Subcutaneous adipose tissue (tissue), 4 donors: Measurements from ENCODE around the gene FOXB1. TPM values are rescaled to one million over a fixed set of nuclear protein-coding genes. Genes with fewer than 3 reads are reported as not detected.

Source experiments
- CTCF ChIP-seq: fragments of 450-650 bp; IDR thresholded peaks from one replicate; pipeline ENCODE4 v1.5.1; 2016; ENCODE audit warnings: low read depth, mild to moderate bottlenecking, control low read depth, antibody characterized with exemption, moderate library complexity
- total RNA-seq, 4 donors: library from RNA; depleted of rRNA; stranded (reverse); fragments of >200 nt; gene quantifications; one replicate each; pipeline ENCODE4 v1.1.0, GENCODE V29; 2016

Gene FOXB1
- total RNA-seq, 4 donors from 2014 or later = not detected

GRCh38 chr15:59968314-59968713, 35.8 kb upstream of the FOXB1 start:
- no peak for TF ChIP-seq CTCF

GRCh38 chr15:59972241-59972640, 31.9 kb upstream of the FOXB1 start:
- no peak for TF ChIP-seq CTCF

- TF ChIP-seq CTCF = no peak
Measured at GRCh38 chr15:59976480-59977271, 27.4 kb upstream of the FOXB1 start.

- TF ChIP-seq CTCF = no peak
Measured at GRCh38 chr15:59991834-59992233, 12.3 kb upstream of the FOXB1 start.

GRCh38 chr15:59993041-59993750, 10.9 kb upstream of the FOXB1 start:
- no peak for TF ChIP-seq CTCF

- TF ChIP-seq CTCF = no peak
Measured at GRCh38 chr15:59993950-59994401, 10.1 kb upstream of the FOXB1 start.

- TF ChIP-seq CTCF = no peak
Measured at GRCh38 chr15:59994526-59994887, 9.6 kb upstream of the FOXB1 start.
